ENCODE measurements around the gene TNFSF15.

The TNFSF15 gene

DNA sequence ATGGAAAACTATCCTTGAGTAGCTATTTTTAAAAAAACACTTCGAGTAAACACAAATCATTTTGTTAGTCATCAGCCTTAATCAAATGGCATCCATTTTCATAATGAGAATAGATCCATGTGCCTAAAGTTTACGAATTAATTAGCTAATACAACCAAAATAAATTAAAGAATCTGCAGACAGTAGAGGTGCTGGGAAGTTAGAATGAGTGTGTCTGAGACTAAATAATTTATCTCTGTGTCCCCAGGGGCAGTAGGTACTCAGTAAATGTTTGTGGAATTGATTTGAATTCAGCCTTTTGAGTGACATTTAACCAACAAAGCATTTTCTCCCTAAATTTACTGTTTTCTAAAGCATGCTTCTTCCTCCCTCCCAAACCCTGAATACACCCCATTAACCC lies 18.6 kb downstream of the TNFSF15 start:
- no peak for DNase-seq

DNA sequence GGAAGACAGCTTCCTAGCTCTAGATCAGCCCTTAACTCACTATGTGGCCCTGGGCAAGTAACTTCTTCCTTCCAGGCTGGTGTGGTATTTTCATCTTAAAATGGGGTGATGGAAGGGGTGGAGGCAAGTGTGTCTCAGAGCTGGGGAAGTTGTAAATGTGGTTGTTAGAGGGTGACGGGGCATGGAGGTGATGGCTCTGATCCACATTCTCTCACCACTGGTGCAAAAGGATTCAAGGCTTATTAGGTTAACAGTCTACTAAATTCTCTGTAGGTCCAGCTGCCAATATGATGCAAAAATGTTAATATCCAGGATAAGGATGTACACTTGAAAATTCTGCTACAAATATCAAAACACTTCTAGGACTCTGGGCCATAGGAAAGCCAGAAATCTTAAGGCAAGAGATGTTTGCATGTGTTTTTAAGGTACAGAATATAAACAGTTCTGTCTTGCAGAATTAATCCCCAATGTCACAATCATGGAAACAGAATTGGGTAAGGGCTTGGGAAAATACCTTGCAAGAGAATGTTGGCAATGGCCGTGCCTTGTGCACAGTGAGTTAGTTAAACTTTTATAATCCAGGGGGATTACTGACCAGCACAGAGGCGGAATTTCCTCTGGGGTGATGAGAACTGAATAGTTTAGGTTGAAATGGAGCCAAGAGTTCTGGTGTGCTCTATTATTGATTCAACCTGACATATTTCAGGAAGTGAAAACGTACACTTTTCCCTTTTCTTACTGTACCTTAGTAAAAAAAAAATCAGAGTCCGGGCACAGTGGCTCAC lies 19.8 kb downstream of the TNFSF15 start:
- DNase-seq, result no peak

DNA sequence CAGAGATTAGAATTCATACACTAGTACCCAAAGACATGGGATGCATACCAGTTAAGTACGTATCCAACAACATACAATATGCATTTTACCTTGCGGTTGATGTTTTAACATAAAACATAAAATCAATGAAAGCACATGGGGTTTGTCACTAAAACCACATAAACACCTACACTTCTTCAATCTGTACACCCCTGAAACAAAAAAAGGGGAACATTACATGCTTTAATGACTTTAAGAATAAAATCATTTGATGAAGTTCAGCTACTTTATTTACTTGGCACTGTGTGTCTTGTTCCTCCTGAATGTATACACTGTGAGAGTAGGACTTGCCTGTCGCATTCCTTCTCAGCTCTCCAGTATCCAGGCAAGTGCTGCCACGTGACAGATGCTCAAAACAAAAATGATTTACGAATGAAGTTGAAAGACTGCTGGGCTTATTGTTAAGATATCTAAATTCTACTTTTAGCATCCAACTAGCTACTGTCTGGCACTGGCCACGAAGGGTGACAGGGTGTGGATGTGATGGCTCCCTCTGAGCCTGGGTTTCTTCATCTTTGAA lies 21.0 kb downstream of the TNFSF15 start:
- DNase-seq, result no peak

DNA sequence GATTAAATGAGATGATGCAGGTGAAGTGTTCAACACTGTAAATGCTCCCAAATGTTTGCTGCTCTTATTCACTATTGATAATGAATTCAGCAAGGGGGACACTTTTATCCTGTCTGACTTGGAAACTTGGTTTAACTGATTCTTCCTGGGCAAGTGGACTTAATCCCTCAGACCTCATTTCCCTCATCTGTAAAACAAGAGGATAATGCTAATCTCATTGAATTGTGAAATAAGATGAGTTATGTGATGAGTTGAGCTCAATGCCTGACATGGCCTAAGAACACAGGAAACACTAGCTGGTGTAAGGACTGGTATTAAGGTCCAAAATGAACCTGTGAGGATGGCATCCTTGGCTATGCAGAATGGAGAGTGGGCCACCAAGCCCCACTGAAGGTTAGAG lies 23.3 kb downstream of the TNFSF15 start:
- no peak for DNase-seq

DNA sequence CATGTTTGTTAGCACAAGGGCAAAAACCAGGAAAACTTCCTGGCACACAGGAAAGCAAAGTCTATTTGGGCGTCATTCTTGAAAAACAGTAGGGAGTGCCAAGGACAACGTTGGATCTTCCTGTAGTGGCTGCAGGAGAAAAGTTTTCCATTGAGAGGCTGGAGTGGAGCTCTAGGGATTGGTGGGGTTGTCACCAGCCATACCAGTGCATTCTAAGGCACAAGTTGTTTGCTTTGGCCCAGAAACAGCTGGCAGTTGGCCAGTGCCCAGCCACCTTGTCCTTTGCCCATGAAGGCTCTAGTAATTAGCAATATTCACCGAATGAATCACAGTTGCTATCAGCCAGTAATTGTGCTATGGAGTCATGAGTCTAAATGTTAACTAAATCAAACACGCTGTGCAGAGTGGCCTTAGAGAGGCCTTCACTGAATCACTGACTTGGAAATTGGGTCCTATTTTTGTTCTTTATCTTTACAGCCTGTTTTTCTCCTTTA lies 26.4 kb downstream of the TNFSF15 start:
- no peak for DNase-seq

DNA sequence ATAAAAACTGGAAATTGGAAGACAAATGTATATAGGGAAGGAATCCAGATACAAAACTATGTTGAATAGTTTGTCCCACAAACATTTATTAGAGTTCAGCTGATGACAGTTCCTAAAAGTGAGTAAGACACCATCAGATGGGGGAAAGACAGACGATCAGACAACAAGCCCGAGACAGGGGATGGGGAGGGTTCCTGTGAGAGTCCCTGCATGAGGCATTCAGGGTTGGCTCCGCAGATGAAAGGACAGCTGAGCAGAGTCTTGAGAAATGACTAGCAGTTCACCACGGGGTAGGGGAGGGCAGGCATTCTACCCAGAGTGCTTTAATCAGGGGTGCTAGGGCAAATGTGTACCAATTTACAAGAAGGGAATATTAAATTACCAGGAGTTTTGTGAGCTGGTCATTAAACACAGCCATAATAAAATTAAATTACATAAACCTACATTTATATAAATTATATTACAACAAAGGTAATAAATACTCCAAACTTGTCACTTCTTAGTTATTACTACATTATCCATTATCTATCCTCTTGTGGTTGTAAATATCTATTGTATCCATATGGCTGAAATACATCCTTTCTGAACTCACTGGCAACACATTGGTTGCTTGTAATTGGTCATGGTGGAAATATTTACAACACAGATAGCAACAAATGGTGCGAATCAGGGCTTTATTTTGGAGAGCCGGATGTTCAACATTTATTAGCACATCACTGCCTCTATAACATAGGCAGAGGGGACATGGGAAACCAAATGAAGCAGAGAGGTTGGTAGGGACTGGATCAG lies 27.8 kb downstream of the TNFSF15 start:
- no peak for DNase-seq

DNA sequence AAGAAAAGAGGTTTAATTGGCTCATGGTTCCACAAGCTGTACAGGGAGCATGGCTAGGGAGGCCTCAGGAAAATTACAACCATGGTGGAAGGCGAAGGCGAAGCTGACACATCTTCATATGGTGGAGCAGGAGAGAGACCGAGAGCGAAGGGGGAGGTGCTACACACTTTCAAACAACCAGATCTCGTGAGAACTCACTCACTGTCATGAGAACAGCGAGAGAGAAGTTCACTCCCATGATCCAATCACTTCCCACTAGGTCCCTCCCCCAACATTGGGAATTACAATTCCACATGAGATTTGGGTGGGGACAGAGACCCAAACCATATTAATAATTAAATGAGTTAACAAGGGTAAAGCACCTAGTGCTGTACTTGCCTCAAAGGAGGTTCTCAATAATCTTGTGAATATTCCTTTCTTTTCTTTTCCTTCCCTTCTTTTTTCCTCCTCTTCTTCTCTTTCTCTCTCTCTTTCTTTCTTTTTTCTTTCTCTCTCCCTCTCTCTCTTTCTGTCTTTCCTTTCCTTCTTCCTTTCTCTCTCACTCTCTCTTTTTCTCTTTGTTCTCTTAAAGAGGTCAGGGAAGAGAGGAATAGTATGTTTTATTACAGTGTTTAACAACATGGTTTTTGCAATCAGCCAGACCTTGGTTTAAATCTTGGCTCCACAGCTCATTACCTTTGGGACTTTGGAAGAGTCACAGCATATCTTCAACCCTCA lies 29.0 kb downstream of the TNFSF15 start:
- no peak for DNase-seq

DNA sequence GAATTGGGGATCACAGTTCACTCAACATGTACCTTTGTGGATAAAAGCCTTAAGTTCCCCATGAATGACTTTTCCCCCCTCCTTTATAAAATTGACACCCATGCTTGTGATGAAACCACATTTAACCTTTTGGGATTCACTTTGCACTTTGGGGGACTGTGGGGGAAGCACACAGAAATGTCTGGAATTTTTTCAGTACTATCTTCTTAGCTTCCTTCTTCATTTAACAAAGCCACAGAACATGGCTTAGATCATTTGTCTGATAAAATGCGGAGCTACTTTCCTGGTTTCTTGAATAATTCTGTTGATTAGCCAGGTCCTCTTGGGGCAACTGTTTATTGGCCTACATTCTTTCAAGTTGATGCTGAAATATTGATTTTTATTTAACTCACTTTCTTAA lies 29.9 kb downstream of the TNFSF15 start:
- no peak for DNase-seq

DNA sequence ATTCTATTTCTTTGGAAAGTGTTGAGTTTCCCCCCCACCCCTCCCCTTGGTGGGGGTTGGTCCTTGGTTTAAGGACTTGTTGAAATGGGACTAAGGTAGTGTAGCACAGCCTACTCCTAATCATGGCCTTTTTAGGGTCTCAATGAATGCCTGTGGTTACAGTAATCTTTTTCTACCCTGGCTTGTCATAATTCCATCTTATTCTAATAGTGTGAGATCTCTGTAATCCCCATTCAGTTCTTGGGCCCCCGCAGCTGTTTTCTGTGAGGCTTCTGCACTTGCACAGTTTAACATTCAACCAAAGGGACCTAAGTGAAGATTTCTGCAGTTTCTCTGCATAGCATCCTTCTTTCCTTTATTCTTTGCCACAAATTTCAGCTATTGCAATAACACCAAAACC lies 30.7 kb downstream of the TNFSF15 start:
- DNase-seq, result no peak

DNA sequence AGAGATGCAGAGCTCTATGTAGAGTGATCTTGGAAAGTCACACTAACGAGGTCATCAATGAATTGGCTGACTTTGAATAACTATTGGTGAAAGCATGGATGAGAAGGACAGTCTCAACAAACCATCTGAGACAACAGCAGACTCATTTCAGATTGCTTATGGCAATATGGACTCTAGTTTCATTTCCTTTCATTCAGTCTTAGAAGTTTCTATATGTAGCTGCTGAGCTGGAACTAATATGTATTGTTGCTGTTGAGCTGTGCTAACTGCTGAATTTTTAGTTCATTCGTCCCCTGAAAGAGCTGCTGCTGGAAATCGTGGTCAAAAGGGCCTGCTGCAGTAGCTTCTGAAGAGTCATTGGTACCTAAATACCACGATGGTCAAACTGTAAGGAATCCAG lies 31.3 kb downstream of the TNFSF15 start:
- no peak for DNase-seq

DNA sequence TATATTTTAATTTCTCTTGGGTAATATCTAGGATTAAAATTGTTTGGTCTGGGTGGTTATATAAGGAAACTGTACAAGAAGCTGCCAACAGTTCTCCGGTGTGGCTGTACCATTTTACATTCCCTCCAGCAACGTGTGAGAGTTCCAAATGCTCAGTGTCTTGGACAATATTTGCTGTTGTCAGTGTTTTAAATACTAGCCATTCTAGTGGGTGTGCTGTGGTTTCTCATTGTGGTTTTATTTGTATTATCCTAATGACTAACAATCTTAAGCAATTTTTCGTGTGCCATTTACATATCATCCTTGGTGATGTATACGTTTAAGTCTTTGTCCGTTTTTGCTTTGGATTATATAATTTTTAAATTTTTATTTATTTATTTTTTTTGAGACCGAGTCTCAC lies 34.0 kb downstream of the TNFSF15 start:
- no peak for DNase-seq

DNA sequence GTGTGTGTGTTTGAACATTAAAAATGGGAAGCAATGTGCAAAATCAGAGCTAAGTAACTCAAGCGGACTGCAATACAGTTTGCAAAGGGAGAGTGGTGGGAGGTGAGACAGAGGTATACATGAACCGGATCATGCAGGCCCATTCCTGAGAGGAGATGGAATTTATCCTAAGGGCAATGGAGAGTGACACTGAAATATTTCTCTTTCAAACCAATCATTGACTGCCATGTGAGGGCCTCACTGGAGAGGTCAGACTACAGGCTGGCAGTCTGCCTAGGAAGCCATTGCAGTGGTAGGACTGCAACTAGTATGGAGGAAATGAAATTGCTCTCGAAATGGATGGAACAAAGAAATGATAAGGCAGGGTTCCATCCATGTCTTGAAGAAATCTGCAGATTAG lies 34.8 kb downstream of the TNFSF15 start:
- DNase-seq, result no peak

DNA sequence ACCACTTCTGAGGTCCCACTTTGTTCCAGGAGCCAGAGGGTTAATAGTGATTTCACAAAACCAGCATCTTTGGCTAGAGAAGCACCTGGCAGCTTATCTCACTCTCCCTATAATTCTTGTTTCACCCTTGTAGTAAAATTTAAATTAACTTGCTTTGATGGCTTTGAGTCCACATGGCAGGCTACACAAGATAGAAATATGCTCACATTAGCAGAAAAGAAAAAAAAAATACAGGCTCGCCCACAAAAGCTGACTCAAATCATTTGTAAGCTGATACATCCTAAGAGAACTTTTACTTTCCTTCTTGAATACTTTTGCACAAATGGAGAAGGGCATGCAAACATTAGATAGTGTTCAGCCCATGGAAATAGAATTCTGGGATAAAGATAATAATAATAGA lies 36.2 kb downstream of the TNFSF15 start:
- DNase-seq, result no peak

DNA sequence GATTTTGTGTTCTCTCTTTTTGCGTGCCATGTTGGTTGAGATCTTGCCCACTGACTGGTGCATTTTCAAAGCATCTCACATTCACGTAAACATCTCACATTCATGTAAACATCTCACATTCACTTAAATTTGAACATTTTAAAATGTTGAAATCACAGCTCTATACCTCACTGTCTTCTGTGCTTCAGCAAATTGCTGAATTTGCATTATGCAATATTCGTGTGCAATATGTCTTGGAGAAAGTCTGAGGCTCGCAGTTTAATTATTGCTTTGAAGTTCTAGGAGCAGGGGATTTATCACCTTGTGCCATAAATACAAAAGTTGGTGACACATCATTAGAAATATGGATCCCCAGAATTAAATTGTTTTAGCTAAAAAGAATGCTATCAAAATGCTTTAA lies 42.6 kb downstream of the TNFSF15 start:
- DNase-seq, result no peak

DNA sequence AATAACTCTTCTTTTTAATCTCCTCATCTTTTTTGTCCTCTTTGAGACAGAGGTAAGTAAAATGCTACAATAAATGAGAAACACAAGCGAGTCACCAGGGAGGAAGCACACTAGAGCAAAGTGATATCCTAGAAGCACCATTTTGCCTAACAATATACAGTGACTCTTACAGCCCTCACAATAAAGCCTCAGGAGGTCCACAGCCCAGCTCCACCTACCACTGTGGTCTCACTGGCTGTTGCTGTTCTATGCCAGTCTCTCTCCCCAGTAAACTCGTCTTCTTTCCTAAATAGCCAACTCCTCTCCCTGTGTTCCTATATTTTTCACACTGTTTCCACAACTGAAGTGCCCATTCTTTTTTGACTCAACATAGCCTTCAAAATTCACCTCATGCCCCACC lies 44.3 kb downstream of the TNFSF15 start:
- DNase-seq, result no peak

DNA sequence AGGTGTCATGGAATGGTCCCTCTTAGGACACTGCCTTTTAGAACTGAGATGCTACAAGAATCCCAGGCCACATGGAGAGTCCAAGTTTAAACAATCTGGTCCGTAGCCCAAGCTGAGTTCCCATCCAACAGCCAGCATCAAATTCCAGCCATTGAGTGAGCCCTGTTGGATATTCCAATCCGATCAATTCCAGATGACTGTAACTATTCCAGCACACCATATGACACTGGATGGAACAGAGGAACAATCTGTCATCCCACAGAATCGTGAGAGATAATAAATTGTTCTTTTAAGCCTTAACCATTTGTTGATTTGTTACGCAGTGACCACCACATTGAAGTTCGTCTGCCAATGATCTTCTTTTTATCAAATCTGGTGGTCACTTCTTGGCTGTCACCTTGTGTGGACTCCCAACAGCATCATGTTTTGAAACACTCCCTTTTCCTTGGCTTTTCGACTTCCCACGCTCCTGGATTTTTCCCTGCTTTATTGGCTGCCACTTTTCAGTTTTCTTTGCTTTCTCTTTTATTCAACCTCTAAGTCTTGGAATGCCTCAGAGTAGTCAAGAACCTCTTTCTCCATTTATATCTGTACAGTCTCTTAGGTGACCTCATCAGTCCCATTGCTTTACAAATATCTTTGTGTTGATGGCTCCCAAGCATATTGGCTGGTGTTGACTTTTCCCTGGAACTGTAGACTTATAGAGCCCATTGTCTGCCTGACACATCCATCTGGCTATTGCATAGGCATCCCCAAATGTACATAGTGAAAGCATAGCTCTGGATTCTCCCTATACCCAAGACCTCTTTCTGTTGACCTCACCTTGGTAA lies 46.1 kb downstream of the TNFSF15 start:
- no peak for DNase-seq

DNA sequence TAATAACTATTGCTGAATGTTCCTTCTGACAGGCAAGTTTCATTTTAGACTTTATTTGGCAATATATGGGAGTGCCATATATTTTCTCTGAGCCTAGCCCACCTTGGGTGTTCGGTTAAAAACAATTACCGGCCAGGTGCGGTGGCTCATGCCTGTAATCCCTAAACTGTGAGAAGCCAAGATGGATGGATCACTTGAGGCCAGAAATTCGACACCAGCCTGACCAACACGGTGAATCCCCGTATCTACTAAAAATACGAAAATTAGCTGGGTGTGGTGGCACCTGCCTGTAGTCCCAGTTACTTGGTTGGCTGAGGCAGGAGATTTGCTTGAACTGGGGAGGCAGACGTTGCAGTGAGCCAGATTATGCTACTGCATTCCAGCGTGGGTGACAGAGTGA lies 47.9 kb downstream of the TNFSF15 start:
- no peak for DNase-seq

DNA sequence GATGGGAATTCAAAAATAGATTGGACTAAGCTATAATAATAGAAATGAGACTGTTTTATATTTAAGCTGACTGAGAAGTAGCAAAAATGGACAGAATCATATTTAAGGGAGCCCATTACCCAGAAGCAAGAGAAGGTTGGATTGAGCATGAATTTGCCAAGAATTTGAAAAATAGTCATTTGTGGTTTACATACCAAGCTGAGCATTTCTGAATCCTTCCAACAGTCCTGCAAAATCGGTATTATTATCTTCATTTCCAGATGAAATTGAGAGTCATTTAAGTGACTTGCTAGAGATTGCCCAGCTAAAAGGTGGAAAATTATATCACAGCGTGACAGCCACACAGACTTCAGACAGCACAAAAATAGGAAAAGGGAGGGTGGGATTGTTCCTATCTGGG lies 48.4 kb downstream of the TNFSF15 start:
- DNase-seq, result no peak

DNA sequence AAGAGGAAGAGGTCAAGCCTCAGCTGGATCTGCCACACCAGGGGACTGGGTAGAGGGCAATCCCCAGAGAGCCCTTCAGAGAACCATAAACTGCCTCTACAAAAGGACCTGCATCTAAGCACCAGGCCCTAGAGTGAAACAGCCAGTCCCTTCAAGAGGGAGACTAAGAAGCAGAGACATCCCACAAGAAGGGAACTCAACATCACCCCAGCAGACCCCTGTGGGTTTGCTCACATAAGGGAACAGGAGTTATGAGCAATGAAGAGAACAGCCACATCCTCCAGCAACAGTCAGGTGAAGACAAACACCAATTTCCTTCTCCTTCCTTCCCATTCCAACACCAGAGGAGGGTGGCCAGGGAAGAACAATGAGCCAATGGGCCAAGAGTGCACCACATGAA lies 48.9 kb downstream of the TNFSF15 start:
- no peak for DNase-seq

DNA sequence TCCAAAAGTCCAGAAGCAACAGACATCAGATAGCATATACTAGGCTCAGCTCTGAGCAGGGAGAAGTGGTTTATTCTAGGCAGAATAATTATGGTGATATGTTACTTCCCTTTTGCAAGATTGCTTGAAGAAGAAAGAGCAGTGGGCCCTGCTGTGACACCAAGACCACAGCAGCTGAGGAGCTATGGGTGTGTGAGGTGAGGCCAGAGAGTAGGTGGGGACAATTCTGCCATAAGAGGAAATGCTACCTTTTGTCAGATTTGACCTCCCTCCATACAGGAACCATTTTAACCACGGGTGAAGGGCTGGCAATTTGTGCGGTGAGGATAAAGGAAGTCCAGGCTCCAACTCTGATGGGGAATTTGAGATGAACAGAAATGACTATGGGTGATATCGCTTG lies 51.3 kb downstream of the TNFSF15 start:
- DNase-seq, result peak; percentile 52

DNA sequence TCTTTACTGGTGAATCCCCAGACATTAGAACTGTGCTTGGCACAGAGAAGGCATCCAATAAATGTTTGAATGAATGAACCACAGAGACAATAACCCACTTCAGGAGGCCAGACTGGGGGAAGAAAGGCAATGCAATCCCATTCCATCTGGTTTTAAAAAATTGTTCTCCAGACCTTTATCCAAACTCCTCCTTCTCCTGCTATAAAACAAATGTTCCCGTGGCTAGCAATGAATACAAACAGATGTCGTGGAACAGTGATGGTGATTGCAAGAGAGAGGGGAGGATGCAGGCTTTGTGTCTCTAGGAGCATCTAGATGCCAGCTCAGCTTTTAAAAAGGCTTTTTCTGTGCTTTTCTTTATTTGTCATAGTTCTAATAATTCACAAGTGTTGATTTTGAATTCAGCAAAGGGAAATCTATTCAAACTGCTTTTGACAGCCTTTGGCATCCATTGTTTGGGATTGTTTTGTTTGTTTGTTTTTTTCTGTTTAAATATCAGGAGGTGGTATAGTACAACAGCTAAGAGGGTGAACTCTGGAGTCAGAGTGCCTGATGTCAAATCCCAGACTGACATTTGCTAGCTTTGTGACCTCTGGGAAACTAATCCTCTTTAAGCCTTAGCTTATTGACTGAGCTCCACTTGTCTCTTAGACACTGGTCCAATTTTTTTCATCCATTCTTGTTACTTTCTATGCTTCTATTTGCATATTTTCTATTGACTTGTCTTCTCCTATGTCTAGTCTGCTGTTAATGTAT lies 59.1 kb downstream of the TNFSF15 start:
- DNase-seq, result no peak

Measured in CD4-positive, alpha-beta T cell treated with Interleukin-15 for 1 hour (primary cell).